Epidermal melanocyte (primary cell): Measurements from ENCODE around the gene SRRM1.

Experiments used
- DNase-seq: peaks from one replicate; pipeline ENCODE4 v3.0.0; 2011; ENCODE audit warnings: low spot score; ENCODE audit not compliant: insufficient read length

SRRM1 gene, protein sequence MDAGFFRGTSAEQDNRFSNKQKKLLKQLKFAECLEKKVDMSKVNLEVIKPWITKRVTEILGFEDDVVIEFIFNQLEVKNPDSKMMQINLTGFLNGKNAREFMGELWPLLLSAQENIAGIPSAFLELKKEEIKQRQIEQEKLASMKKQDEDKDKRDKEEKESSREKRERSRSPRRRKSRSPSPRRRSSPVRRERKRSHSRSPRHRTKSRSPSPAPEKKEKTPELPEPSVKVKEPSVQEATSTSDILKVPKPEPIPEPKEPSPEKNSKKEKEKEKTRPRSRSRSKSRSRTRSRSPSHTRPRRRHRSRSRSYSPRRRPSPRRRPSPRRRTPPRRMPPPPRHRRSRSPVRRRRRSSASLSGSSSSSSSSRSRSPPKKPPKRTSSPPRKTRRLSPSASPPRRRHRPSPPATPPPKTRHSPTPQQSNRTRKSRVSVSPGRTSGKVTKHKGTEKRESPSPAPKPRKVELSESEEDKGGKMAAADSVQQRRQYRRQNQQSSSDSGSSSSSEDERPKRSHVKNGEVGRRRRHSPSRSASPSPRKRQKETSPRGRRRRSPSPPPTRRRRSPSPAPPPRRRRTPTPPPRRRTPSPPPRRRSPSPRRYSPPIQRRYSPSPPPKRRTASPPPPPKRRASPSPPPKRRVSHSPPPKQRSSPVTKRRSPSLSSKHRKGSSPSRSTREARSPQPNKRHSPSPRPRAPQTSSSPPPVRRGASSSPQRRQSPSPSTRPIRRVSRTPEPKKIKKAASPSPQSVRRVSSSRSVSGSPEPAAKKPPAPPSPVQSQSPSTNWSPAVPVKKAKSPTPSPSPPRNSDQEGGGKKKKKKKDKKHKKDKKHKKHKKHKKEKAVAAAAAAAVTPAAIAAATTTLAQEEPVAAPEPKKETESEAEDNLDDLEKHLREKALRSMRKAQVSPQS

DNA sequence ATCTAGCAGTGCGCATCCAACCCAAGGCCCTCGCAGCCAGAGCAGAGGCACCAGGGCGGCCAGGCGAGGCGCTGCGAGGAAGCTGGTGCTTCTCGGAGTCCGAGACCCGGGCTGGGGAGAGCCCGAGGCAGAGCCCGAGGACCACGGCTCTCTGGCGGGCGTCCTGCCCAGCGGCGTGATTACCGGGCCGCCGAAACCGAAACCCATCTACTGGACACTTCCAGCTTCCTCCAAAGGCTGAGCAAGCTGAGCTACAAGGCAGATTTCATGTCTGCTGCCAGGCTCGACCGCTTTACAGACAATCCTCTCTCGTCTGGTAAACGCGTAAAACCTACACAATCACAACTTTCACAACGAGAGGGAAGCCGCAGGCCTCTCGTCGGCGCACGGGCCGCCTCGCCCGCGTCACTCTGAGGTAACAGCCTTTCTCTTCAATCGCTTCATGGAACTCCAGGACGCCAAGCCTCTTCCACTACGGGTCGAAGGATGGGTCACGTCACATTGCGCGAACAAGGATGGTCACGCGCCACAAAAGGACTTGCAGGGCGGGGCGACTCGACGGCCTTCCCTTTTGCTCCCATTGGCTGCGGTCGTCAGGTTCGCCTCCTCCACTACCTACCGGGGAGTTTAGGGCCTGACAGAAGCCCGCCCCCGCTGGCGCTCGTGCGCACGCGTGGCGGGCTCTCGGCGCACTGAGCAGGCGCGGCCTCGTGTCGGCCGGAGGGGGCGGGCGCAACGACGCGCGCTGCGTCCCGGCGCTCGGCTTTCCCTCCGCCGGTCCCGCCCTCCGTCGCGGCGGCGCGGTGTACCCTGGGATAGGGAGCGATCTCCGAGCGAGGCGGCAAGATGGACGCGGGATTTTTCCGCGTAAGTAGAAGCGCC is at the start of gene SRRM1:
Gene SRRM1, plus strand, starts transcription at position 822 of the 882 bp plus-strand sequence. Its CDS starts 25 bp downstream, at position 847.
- DNase-seq: peak; percentile 92

DNA sequence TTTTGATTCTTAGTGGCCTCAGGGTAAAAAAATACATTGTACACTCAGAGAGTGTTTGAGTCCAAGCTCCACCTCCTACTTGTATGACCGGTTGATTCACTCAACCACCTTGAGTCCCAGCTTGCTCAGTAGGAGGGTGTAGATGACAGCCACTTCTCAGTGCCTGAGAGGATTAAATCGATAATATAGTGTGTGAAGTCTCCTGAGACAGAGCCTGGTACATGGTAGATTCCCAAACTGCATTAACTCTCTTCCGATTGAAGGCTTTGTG is 48.8 kb upstream of the SRRM1 start:
- DNase-seq: no peak

DNA sequence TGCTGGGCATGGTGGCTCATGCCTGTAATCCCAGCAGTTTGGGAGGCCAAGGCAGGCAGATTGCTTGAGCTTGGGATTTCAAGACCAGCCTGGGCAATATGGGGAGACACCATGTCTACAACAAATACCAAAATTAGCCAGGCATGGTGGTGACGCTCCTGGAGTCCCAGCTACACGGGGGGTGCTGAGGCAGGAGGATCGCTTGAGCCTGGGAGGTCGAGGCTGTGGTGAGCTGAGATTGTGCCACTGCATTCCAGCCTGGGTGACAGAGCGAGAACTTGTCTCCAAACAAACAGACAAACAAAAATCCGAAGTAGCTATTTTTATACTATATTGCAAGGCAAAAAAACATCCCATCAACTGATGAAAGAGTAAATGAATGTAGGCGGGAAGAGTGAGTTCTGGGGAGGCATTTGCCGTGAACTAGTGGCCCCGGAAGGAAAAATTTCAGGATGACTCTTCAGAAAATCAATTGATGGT is 46.7 kb upstream of the SRRM1 start:
- no peak for DNase-seq

DNA sequence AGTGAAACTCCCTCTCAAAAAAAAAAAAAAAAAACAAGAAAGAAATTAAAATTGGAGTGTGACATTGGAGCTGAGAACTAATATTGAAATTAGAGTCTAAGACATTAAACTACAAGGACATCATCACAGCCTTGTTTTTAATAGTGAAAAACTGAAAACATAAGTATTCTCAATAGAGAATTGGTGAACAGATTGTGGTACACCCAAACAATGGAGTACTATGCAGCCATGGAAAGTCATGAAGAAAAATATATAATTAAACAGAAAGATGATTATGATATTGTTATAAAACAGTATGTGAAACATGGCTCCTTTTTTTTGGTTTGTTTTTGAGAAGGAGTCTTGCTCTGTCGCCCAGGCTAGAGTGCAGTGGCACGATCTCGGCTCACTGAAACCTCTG is 43.8 kb upstream of the SRRM1 start:
- no peak for DNase-seq

DNA sequence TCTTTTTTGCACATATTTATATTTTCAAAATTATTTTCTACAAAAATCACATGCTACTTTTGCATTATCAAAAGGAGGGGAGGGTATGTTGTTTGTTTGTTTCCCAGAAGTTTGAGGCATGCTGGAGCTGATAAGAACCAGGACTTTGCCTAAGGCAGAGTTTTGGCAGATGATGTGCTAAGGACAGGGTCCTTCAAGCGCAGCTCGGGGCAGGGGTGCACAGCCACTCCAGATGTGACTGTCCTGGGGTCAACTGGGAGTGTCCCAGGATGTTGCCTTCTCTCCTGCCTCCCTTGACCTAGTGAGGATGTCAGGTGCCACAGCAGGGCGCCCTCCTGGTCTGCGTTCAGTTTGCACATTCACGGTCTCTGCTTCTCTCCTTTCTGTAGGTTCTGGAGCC is 42.6 kb upstream of the SRRM1 start:
- no peak for DNase-seq

DNA sequence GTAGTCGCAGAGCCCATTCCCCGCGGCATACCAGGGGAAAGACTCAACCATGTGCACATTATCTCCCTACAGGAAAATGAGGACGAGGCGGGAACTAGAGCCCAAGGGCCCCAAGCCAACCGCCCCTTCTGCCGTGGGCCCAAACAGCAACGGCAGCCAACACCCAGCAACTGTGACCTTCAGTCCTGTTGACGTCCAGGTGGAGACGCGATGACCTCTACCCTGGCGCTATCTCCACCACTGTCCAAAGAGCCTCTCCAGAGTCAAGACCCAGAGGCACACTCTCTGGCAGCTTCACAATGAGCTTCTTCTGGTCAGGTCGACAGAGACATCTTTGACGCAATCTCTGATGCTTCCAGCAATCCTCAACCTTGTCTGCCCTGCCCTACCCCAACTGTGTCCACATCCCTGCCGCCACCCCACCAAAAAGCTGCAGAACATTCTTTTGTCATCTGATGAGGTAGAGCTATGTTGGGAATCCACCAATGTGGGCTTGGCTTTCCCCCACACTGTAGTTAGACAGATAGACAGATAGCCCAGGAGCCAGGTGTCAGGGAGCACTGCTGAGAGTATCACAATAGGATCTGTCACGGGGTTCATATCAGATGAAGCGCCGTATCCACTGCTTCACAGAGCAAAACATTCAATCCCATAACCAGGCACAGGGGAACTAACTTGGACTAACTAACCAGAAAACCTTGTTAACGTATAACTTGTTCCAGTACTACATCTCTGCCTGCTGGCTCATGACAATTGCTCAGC is 37.4 kb upstream of the SRRM1 start:
- no peak for DNase-seq

DNA sequence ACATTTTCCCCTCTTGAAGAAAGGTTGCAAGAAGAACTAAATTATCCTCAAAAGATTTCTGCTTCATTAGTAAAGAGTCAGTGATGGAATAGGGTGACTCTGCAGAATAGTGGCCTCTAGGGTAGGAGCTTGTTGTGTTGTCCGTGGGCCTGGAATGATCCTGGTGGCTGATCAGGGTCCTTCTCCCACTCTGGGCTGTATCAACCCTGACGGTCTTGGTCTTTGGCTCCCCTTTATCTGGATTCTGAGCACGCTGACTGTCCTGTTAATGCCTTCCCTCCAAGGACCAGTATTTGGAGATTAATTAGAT is 36.9 kb upstream of the SRRM1 start:
- no peak for DNase-seq

DNA sequence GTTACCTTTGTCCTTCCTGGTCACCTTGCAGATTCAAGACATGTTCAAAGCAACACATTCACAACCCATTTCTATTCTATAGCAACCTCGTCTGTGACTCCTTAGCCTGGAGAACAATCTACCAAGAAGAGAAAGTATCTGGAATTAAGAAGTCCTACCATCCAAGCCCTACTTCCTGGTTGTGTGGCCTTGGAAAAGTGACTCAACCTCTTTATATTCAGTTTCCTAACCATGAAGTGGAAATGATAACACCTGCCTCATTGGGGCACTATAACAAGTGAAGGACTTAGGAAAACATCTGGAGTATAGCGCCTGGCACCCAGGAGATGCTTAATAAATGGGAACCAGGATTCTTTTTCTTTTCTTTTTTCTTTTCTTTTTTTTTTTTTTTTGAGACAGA is 36.5 kb upstream of the SRRM1 start:
- no peak for DNase-seq

DNA sequence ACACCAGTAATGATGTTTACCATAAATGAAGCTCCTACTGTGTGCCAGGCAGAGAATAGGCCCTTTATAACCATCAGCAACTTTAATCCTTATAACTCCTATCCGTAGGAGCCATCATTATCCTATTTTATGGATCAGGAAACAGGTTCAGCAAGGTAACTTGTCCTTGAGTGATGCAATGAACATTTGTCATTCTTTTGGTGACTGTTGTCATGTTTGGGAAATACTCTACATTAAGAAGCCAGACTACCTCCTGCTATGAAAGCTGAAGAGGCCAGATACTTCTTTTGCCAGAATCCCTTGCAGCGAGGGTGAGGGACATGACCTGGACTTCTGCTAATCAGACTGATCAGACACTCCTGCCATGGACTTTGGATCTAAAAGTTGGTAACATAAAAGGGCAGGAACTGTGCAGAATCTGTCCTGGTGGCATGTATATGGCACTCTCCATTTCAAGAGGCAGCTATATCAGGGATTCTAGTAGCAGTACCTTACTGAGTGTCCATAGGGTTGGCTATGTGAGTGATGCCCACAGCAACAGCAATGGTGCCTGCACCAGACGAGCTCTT is 33.1 kb upstream of the SRRM1 start:
- no peak for DNase-seq

DNA sequence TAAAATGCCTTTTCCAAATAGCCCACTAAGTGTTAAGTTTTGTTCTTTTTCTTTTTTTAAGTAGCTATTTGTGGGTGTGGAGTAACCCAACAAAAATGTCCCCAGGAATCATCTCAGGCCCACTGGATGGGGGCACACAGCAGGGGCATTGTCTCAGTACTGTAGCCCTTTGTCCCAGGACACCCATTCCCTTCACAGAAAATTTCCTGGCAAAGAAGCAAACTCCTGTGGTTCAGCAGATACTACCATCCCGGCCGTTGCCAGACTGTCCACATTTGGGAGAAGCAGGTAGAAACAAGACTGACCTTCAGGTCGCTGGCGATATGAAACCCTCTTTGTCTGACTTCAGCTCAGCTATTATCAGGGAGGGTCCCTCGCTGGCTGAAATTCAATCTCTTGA is 23.7 kb upstream of the SRRM1 start:
- peak; percentile 50 for DNase-seq

DNA sequence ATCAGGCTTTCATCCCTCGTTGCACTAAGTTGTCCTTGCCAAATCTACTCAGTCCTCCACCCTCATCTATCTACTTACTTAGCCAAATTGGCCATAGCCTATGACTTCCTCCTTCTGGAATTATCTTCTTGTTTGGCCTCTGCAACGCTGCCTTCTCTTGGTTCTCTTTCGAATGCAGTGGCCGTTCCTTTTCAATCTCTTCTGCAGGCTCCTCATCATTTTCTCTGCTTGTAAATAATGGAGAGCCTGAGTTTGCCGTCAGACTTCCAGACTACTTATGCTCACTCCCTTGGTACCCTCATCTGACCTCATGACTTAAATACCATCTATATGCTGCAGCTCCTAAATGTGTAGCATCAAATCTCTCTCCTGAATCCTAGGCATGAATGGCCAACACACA is 22.4 kb upstream of the SRRM1 start:
- no peak for DNase-seq

DNA sequence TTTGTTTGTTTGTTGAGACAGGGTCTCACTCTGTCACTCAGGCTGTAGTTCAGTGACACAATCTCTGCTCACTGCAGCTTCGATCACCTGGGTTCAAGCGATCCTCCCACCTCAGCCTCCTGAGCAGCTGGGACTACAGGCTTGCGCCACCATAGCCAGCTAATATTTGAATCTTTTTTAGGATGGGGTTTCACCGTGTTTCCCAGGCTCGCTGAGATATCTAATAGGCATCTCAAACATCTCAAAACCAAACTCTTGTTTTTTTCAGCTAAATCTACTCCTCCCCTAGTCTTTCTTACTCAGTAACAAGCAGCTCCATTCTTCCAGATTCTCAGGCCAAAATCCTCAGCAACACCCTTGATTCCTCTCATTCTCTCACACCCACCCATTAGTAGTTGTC is 22.0 kb upstream of the SRRM1 start:
- no peak for DNase-seq

DNA sequence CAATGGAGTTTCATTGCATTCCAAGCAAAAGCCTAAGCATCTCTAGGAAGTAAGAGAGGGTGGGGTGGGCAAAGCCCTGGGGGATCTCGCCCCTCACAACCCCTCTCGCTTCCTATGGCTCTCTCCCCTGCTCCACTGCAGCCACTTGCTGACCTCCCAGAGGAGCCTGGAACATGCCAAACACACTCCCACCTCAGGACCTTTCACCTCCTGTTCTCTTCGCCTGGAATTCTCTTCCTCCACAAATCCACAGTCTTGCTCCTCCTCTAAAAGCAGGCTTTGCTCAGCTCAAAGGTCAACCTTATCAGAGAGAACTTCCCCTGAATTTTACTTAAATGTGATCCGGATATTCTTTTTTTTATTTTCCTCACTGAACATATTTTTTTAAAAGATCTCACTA is 20.9 kb upstream of the SRRM1 start:
- DNase-seq: no peak

DNA sequence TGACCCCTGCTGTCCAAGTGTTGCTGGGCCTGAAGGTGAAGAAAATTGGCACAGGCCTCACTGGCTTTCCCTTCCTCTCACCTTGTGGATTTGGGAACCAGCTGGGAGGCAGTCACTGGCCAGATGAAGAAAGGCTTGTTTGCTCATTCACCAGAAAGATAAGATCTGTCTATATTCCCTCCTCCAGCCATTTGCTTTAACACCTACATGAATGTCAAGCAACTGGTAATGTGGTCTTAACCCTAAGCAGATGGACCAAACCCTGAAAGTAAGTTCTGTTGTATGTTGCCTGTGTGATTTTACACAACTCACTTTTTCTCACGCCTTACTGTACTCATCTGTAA is 10.3 kb upstream of the SRRM1 start:
- DNase-seq: no peak

DNA sequence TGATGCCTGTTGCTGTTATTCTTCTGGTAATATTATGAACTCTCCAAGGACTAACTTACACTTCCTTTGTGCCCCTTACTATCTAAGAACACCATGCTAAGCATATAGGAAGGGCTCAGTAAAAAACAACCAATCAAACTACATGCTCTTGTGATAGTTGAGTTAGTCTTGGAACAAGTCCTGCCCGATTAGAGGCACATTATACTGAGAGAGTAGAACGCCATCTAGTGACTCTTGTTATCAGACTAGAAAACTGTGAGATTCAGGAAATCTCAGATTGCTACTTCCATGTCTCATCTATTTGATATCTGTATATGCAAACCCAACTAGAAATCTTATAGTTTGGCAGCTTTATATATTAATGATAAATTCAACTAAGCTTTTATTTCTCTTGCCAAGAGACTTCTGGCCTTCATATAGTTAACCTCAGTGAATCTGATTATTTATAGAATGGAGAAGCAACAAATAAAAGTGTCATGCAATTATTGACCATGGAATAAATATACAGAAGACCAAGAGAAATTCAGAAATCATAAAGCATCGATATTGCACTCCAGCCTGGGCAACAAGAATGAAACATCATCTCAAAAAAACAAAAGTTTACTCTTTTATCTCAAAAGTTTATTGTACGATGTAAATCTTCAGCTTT is 7.8 kb upstream of the SRRM1 start:
- peak; percentile 66 for DNase-seq

DNA sequence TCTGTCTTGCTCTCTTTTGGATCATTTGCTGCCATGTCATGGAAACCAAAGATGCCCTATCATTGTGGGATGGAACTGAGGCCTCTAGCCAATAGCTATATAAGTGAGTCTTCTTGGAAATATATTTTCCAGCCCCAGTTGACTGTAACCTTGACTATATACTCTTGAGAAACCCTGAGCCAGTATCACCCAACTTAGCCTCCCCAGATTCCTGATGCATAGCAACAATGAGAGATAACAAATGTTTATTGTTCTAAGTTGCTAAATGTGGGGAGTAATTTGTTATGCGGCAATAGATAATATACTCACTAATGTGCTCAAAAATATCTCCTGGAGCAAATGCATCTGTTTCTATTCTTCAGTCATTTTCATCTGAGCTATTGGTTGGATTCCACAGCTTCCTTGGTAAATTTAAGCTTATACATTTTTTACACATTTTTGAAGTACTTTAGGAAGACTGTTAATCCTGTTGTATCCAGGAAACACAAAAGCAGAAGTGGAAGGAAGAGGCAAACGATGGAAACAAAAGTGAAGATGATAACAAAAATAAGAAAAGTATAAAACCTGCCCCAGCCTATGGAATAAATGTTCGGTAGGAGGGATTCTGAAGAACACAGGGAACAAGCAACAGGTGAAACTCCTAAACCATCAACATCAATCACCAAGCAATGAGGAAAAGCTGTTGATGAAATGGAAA is 6.3 kb upstream of the SRRM1 start:
- DNase-seq: no peak

DNA sequence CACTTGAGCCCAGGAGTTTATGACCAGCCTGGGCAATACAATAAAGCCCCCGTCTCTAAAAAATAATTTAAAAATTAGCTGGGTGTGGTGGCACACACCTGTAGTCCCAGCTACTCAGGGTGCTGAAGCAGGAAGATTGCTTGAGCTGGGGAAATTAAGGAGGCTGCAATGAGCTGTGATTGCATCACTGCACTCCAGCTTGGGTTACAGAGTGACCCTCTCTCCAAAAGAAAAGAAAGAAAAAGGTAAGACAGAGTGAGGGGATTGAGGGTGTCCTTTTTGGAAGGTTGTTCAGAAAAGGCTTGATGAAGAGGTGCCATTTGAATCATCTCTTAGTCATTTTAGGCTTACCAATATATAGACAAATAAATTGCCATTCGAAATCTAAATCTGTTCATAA is 4.0 kb upstream of the SRRM1 start:
- no peak for DNase-seq

DNA sequence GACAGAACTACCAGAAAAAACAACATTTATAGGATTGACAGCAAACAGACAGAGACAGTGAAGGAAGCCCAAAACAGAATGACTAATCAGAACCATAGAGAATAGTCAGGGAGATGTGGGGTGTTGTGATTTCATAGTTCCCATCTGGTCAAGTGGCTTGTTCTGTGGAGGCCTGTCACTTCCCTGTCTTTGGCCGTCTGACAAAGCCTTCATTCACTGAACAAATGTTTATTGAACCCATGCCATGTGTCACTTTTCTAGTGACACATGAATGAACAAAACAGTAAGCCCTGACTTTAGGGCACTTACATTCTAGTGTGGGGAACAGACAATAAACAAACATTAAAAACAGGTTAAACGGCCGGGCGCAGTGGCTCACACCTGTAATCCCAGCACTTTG is 3.2 kb upstream of the SRRM1 start:
- no peak for DNase-seq

DNA sequence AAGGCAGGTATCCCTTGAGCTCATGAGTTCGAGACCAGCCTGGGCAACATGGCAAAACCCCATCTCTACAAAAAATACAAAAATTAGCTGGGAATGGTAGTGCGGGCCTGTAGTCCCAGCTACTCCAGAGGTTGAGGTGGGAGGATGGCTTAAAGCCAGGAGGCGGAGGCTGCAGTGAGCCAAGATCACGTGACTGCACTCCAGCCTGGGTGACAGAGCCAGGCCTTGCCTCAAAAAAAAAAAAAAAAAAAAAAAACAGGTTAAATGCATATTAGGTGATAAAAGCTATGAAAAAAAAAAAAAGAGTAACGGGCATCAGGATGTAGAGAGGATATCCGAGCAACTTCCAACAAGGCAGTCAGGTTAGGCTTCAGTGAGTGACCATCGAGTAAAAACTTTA is 2.8 kb upstream of the SRRM1 start:
- no peak for DNase-seq

DNA sequence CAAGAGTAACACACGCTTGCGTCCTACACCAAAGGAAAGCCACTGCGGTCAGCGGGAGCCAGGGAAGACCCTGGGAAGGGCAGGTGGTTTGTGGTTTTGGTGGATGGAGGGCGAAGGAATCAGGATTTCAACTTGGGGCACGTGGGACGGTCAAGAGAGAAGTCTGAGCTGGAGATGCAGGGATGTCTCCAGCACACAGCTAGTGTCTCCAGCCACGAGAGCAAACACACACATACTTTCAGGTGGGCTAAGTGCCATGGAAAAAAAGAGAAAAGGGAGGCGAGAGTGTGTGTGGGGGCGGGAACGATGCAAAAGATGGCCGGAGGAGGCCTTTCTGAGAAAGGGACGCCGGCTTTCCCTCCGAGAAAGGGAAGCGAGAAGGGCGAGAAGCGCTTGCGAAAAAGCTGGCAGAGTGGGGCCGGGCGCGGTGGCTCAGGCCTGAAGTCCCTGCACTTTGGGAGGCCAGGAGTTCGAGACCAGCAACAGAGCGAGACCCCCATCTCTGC is 1.4 kb upstream of the SRRM1 start:
- DNase-seq: no peak
